H1 (cell line): ENCODE results near the gene CUX1. TPM values are rescaled to one million over a fixed set of nuclear protein-coding genes. Genes with fewer than 3 reads are reported as not detected.

Source experiments
- CHD7 ChIP-seq: fragments of 300-600 bp; sonication (generic); IDR thresholded peaks from 2 replicates; pipeline ENCODE4 v1.7.1; 2012; ENCODE audit warnings: low read length, moderate library complexity, mild to moderate bottlenecking, inconsistent platforms; ENCODE audit not compliant: insufficient replicate concordance
- EP300 ChIP-seq, 2 experiments: IDR thresholded peaks; 1 replicate in 1 of 2; 2 replicates in 1 of 2; pipeline ENCODE4 v1.6.1; 2011 to 2012; ENCODE audit warnings: low read depth in 2 of 2, low read length in 2 of 2, mild to moderate bottlenecking in 2 of 2, borderline replicate concordance in 1 of 2, inconsistent platforms in 1 of 2, moderate library complexity in 1 of 2
- RBBP5 ChIP-seq: IDR thresholded peaks from 2 replicates; pipeline ENCODE4 v1.7.1; 2012; ENCODE audit warnings: low read depth, mild to moderate bottlenecking, inconsistent platforms, low read length, moderate library complexity, borderline replicate concordance
- RFX5 ChIP-seq: IDR thresholded peaks from 2 replicates; pipeline ENCODE4 v1.6.1; 2011; ENCODE audit warnings: low read depth, low read length, improper control_type of control experiment, borderline replicate concordance
- RXRA ChIP-seq: IDR thresholded peaks from 2 replicates; pipeline ENCODE4 v1.6.1; 2011; ENCODE audit warnings: low read depth, mild to moderate bottlenecking, low read length, moderate library complexity; ENCODE audit not compliant: insufficient read depth
- TBP ChIP-seq: IDR thresholded peaks from 2 replicates; pipeline ENCODE4 v1.6.1; 2011; ENCODE audit warnings: low read depth, low read length, improper control_type of control experiment
- polyA plus RNA-seq, 7 experiments: library from polyadenylated mRNA; depleted of rRNA in 3 of 7; stranded (reverse) in 5 of 7; unstranded in 2 of 7; fragments of >200 nt in 5 of 7; fragments of 200-250 nt in 2 of 7; gene quantifications; 1 replicate in 5 of 7; 2 replicates in 1 of 7; 4 replicates in 1 of 7; pipeline versions ENCODE4 v1.2.1 to v1.2.3, GENCODE V29; 2011 to 2013; ENCODE audit warnings: missing spikeins in 2 of 7, mixed read lengths in 2 of 7
- total RNA-seq: library from RNA; stranded (reverse); fragmentation: NEBNext Ultra II Directional; extraction: Animal tissue kit (Norgen Biotek cat#: 25700); gene quantifications from 2 replicates; pipeline ENCODE4 v1.2.1, GENCODE V29; 2021

Gene CUX1
- total and polyA plus RNA-seq, 2 of the 8 experiments (the other 6 are each of a cell fraction or from before 2014, with no cell fraction given): 21.6 to 65.9 TPM

- no peak for TF ChIP-seq CHD7
- TF ChIP-seq RXRA: no peak
- TF ChIP-seq RBBP5: no peak
- TF ChIP-seq EP300 (IDR thresholded peaks at IDR 0.05; ENCODE audit: borderline replicate concordance in 1 of 2, low read depth in 2 of 2, low read length in 2 of 2): no peak
- no peak for TF ChIP-seq TBP
- no peak for TF ChIP-seq RFX5
- TF ChIP-seq, all 59 proteins: peak for 0
These were observed 404.5 kb downstream of the CUX1 start (continued) for GRCh38 chr7:102221961-102222360.
